Central memory CD8-positive, alpha-beta T cell (primary cell): ENCODE data around the gene KCNIP4.

Experiments
- ATAC-seq: fragments of 150-1000 bp; cut with Tn5 transposase; replicated peaks from 2 replicates; pipeline ENCODE4 v1.10.0; 2022; ENCODE audit warnings: mild to moderate bottlenecking, moderate FRiP score, moderate number of reproducible peaks; ENCODE audit not compliant: poor library complexity, severe bottlenecking; ENCODE audit errors: extremely low read depth
- DNase-seq, 2 donors: peaks; one replicate each; pipeline ENCODE4 v3.0.0; 2021; ENCODE audit warnings: low spot score in 2 of 2
- H3K27ac Mint-ChIP-seq: one replicate; pipeline ENCODE4 v1.8.0; 2022; ENCODE audit warnings: low read depth, mild to moderate bottlenecking, moderate library complexity, mixed read lengths
- H3K27me3 Mint-ChIP-seq: one replicate; pipeline ENCODE4 v1.8.0; 2022; ENCODE audit warnings: mixed read lengths
- H3K36me3 Mint-ChIP-seq: one replicate; pipeline ENCODE4 v1.8.0; 2022; ENCODE audit warnings: mild to moderate bottlenecking, moderate library complexity, mixed read lengths; ENCODE audit not compliant: insufficient read depth
- H3K4me1 Mint-ChIP-seq: one replicate; pipeline ENCODE4 v1.8.0; 2022; ENCODE audit warnings: mixed read lengths
- H3K4me3 Mint-ChIP-seq: one replicate; pipeline ENCODE4 v1.8.0; 2022; ENCODE audit warnings: mild to moderate bottlenecking, moderate library complexity, mixed read lengths
- H3K9me3 Mint-ChIP-seq: one replicate; pipeline ENCODE4 v1.8.0; 2022; ENCODE audit warnings: mixed read lengths

The KCNIP4 gene

GRCh38 chr4:21688596-21689265 is 259.8 kb downstream of the KCNIP4 start:
- H3K4me3 Mint-ChIP-seq, result no peak overlapping the region
- ATAC-seq (no peak), DNase-seq (no peak)
- H3K27me3 Mint-ChIP-seq, result no peaks in the 10 kb centered on the region
- no peaks in the 10 kb centered on the region for H3K4me1 Mint-ChIP-seq
- no peak overlapping the region for H3K27ac Mint-ChIP-seq
- H3K9me3 Mint-ChIP-seq, result peaks cover 5% of the 10 kb centered on the region
- no peaks in the 10 kb centered on the region for H3K36me3 Mint-ChIP-seq

- no peak for ATAC-seq
- Mint-ChIP-seq H3K36me3 (no peaks in the 10 kb centered on the region), H3K4me1 (no peaks in the 10 kb centered on the region), H3K27ac (no peak overlapping the region), H3K9me3 (peaks cover 11% of the 10 kb centered on the region), H3K27me3 (no peaks in the 10 kb centered on the region), H3K4me3 (no peak overlapping the region)
- DNase-seq, result no peak
These were observed 262.7 kb downstream of the KCNIP4 start for GRCh38 chr4:21685911-21686310.

GRCh38 chr4:21680326-21680898 is 268.2 kb downstream of the KCNIP4 start:
- no peak overlapping the region for H3K4me3 Mint-ChIP-seq
- no peak for ATAC-seq
- no peak for DNase-seq
- peaks cover 17% of the 10 kb centered on the region for H3K9me3 Mint-ChIP-seq
- H3K4me1 Mint-ChIP-seq, result no peaks in the 10 kb centered on the region
- H3K36me3 Mint-ChIP-seq, result no peaks in the 10 kb centered on the region
- H3K27ac Mint-ChIP-seq, result no peak overlapping the region
- no peaks in the 10 kb centered on the region for H3K27me3 Mint-ChIP-seq

- H3K9me3 Mint-ChIP-seq, result peaks cover 22% of the 10 kb centered on the region
- H3K27me3 Mint-ChIP-seq, result no peaks in the 10 kb centered on the region
- no peak overlapping the region for H3K27ac Mint-ChIP-seq
- ATAC-seq, result no peak
- no peaks in the 10 kb centered on the region for H3K4me1 Mint-ChIP-seq
- DNase-seq, result no peak
- no peaks in the 10 kb centered on the region for H3K36me3 Mint-ChIP-seq
- no peak overlapping the region for H3K4me3 Mint-ChIP-seq
These were observed 269.9 kb downstream of the KCNIP4 start for GRCh38 chr4:21678711-21679110.

DNA sequence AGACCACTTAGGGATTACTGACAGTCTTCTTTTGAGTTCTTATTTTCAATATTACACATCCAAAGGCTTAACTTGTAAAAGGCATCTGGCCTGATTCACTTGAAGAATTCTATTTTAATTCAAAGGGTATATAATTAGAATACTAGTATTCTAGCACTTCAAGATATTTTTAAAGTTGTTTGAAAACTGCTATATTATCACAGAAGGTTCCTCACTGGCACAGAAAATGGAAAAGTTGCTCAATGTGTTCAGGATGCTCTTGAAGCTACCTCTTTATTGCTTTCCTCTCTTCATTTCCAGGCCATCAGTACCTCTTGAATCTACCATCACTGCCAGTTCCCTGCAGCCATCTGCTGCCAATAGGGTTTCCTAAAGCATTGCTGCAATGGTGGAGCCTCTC is 271.4 kb downstream of the KCNIP4 start:
- Mint-ChIP-seq H3K36me3 (no peaks in the 10 kb centered on the region), H3K4me1 (no peaks in the 10 kb centered on the region), H3K27ac (no peak overlapping the region), H3K4me3 (no peak overlapping the region), H3K9me3 (peaks cover 28% of the 10 kb centered on the region), H3K27me3 (no peaks in the 10 kb centered on the region)
- no peak for DNase-seq
- no peak for ATAC-seq

GRCh38 chr4:21664355-21664754 is 284.2 kb downstream of the KCNIP4 start:
- DNase-seq (no peak), ATAC-seq (no peak)
- Mint-ChIP-seq H3K27ac (no peak overlapping the region), H3K4me1 (no peaks in the 10 kb centered on the region), H3K36me3 (no peaks in the 10 kb centered on the region), H3K4me3 (no peak overlapping the region), H3K9me3 (peaks cover 24% of the 10 kb centered on the region), H3K27me3 (no peaks in the 10 kb centered on the region)

GRCh38 chr4:21656832-21657231 is 291.7 kb downstream of the KCNIP4 start:
- DNase-seq (no peak), ATAC-seq (no peak)
- no peak overlapping the region for H3K27ac Mint-ChIP-seq
- no peaks in the 10 kb centered on the region for H3K36me3 Mint-ChIP-seq
- H3K9me3 Mint-ChIP-seq, result peaks cover 12% of the 10 kb centered on the region
- no peaks in the 10 kb centered on the region for H3K4me1 Mint-ChIP-seq
- H3K4me3 Mint-ChIP-seq, result no peak overlapping the region
- no peaks in the 10 kb centered on the region for H3K27me3 Mint-ChIP-seq

- Mint-ChIP-seq H3K36me3 (no peaks in the 10 kb centered on the region), H3K9me3 (peaks cover 11% of the 10 kb centered on the region), H3K4me1 (no peaks in the 10 kb centered on the region), H3K4me3 (no peak overlapping the region), H3K27ac (no peak overlapping the region), H3K27me3 (no peaks in the 10 kb centered on the region)
- DNase-seq (no peak), ATAC-seq (no peak)
These were observed 293.5 kb downstream of the KCNIP4 start for GRCh38 chr4:21655031-21655430.

GRCh38 chr4:21652508-21653231 is 295.9 kb downstream of the KCNIP4 start:
- no peaks in the 10 kb centered on the region for H3K36me3 Mint-ChIP-seq
- DNase-seq, result no peak

GRCh38 chr4:21649391-21650090 is 299.0 kb downstream of the KCNIP4 start:
- Mint-ChIP-seq H3K9me3 (peaks cover 16% of the 10 kb centered on the region), H3K36me3 (no peaks in the 10 kb centered on the region), H3K4me3 (no peak overlapping the region), H3K27ac (no peak overlapping the region), H3K4me1 (no peaks in the 10 kb centered on the region), H3K27me3 (no peaks in the 10 kb centered on the region)
- DNase-seq (no peak), ATAC-seq (no peak)

More at GRCh38 chr4:21652508-21653231, 295.9 kb downstream of the KCNIP4 start:
- no peak overlapping the region for H3K4me3 Mint-ChIP-seq
- H3K4me1 Mint-ChIP-seq, result no peaks in the 10 kb centered on the region
- H3K27ac Mint-ChIP-seq, result no peak overlapping the region
- no peak for ATAC-seq
- H3K27me3 Mint-ChIP-seq, result no peaks in the 10 kb centered on the region
- H3K9me3 Mint-ChIP-seq, result peaks cover 10% of the 10 kb centered on the region

GRCh38 chr4:21645776-21646175 is 302.8 kb downstream of the KCNIP4 start:
- no peak overlapping the region for H3K27ac Mint-ChIP-seq
- no peaks in the 10 kb centered on the region for H3K27me3 Mint-ChIP-seq
- H3K36me3 Mint-ChIP-seq, result no peaks in the 10 kb centered on the region
- ATAC-seq, result no peak
- DNase-seq, result no peak
- H3K4me3 Mint-ChIP-seq, result no peak overlapping the region
- H3K9me3 Mint-ChIP-seq, result peaks cover 18% of the 10 kb centered on the region
- no peaks in the 10 kb centered on the region for H3K4me1 Mint-ChIP-seq

- Mint-ChIP-seq H3K4me3 (no peak overlapping the region), H3K27ac (no peak overlapping the region), H3K4me1 (no peaks in the 10 kb centered on the region), H3K36me3 (no peaks in the 10 kb centered on the region), H3K9me3 (peaks cover 23% of the 10 kb centered on the region), H3K27me3 (no peaks in the 10 kb centered on the region)
- no peak for ATAC-seq
- no peak for DNase-seq
These were observed 306.9 kb downstream of the KCNIP4 start for GRCh38 chr4:21641696-21642095.
